Hepatocyte (in vitro differentiated cells): ENCODE results near the gene RXFP3. TPM values are rescaled to one million over a fixed set of nuclear protein-coding genes. Genes with fewer than 3 reads are reported as not detected.
"Not testable (repeated sequence)": the region's sequence is repeated elsewhere in the genome, so short reads cannot be mapped to it uniquely, and the experiment has no call there.

Experiments
- DNase-seq: peaks from one replicate; pipeline ENCODE4 v3.0.0-alpha.2; 2016; ENCODE audit warnings: low spot score
- H2AFZ ChIP-seq: fragments of 200-600 bp; sonication (generic); 2 replicates; pipeline ENCODE4 v1.6.0; 2016; ENCODE audit warnings: antibody characterized with exemption, mild to moderate bottlenecking
- H3K27ac ChIP-seq: fragments of 200-600 bp; sonication (generic); 2 replicates; pipeline ENCODE4 v1.5.1; 2016; ENCODE audit warnings: mild to moderate bottlenecking
- H3K27me3 ChIP-seq: fragments of 200-600 bp; sonication (generic); 2 replicates; pipeline ENCODE4 v1.6.1; 2016
- H3K36me3 ChIP-seq: fragments of 200-600 bp; sonication (generic); replicated peaks from 2 replicates; pipeline ENCODE4 v1.5.1; 2016; ENCODE audit warnings: low read depth; ENCODE audit not compliant: insufficient read depth
- H3K4me1 ChIP-seq: fragments of 200-600 bp; sonication (generic); 2 replicates; pipeline ENCODE4 v1.5.1; 2016; ENCODE audit warnings: mild to moderate bottlenecking, moderate library complexity; ENCODE audit not compliant: insufficient read depth
- H3K4me2 ChIP-seq: fragments of 200-600 bp; sonication (generic); 2 replicates; pipeline ENCODE4 v1.6.0; 2016
- H3K4me3 ChIP-seq: fragments of 200-600 bp; sonication (generic); 2 replicates; pipeline ENCODE4 v1.5.1; 2016; ENCODE audit warnings: mild to moderate bottlenecking
- H3K79me2 ChIP-seq: fragments of 200-600 bp; sonication (generic); 2 replicates; pipeline ENCODE4 v1.6.0; 2017; ENCODE audit warnings: mild to moderate bottlenecking
- H3K9me2 ChIP-seq: fragments of 200-600 bp; sonication (generic); replicated peaks from 2 replicates; pipeline ENCODE4 v1.6.0; 2017; ENCODE audit warnings: mild to moderate bottlenecking; ENCODE audit not compliant: insufficient read depth
- H3K9me3 ChIP-seq: fragments of 200-600 bp; sonication (generic); 2 replicates; pipeline ENCODE4 v1.5.1; 2016; ENCODE audit warnings: low read depth, mild to moderate bottlenecking
- H4K20me1 ChIP-seq: fragments of 200-600 bp; sonication (generic); 2 replicates; pipeline ENCODE4 v1.6.0; 2016; ENCODE audit warnings: mild to moderate bottlenecking; ENCODE audit not compliant: insufficient read depth, poor library complexity, severe bottlenecking
- CTCF ChIP-seq: fragments of 200-600 bp; sonication (generic); IDR thresholded peaks from 2 replicates; pipeline ENCODE4 v1.5.1; 2016; ENCODE audit warnings: antibody characterized with exemption, mild to moderate bottlenecking; ENCODE audit not compliant: poor library complexity
- EZH2 ChIP-seq: fragments of 200-600 bp; sonication (generic); IDR thresholded peaks from 2 replicates; pipeline ENCODE4 v1.6.1; 2016; ENCODE audit warnings: antibody characterized with exemption, mild to moderate bottlenecking, borderline replicate concordance
- EZH2phosphoT487 ChIP-seq: fragments of 200-600 bp; sonication (generic); IDR thresholded peaks from one replicate; pipeline ENCODE4 v1.6.1; 2018; ENCODE audit warnings: antibody characterized with exemption, mild to moderate bottlenecking, low read depth, moderate library complexity; ENCODE audit not compliant: unreplicated experiment, severe bottlenecking
- WGBS: methylation state at CpG from one replicate; pipeline ENCODE4 v1.1.6; 2016; ENCODE audit warnings: low lambda C conversion rate; ENCODE audit errors: missing lambda C conversion rate; 5-methylcytosine and 5-hydroxymethylcytosine counted together
- polyA plus RNA-seq: library from polyadenylated mRNA; unstranded; fragments of >200 nt; fragmentation: Nextera tagmentation; extraction: Ambion mirVana; gene quantifications from 2 replicates; pipeline ENCODE4 v1.2.1, GENCODE V29; 2016
- total RNA-seq: library from RNA; depleted of rRNA; stranded (reverse); fragments of >200 nt; gene quantifications from 2 replicates; pipeline ENCODE4 v1.2.3, GENCODE V29; 2014

Gene RXFP3
- total and polyA plus RNA-seq, 2 experiments from 2014 or later, result not detected

- no peak overlapping the region for H3K27ac ChIP-seq
- 83% methylated on average over 12 of the region's 12 CpGs for WGBS
- H3K27me3 ChIP-seq, result no peaks in the 10 kb centered on the region
These were observed 8.5 kb downstream of the RXFP3 start for GRCh38 chr5:33944543-33945132.

GRCh38 chr5:33952175-33952574 is 16.0 kb downstream of the RXFP3 start:
- not testable (repeated sequence) for H3K27ac ChIP-seq, H3K27me3 ChIP-seq, H3K4me2 ChIP-seq, H3K4me1 ChIP-seq, H3K36me3 ChIP-seq, H3K9me2 ChIP-seq, H3K4me3 ChIP-seq, H2AFZ ChIP-seq, H3K79me2 ChIP-seq, H4K20me1 ChIP-seq, DNase-seq, H3K9me3 ChIP-seq
- 100% methylated on average over 4 of the region's 5 CpGs for WGBS

More at GRCh38 chr5:33944543-33945132, 8.5 kb downstream of the RXFP3 start:
- Histone ChIP-seq H4K20me1 (no peaks in the 10 kb centered on the region), H3K4me2 (no peak overlapping the region), H3K79me2 (no peaks in the 10 kb centered on the region), H3K9me2 (no peaks in the 10 kb centered on the region), H3K4me1 (no peaks in the 10 kb centered on the region), H3K4me3 (no peak overlapping the region), H3K36me3 (no peaks in the 10 kb centered on the region), H3K9me3 (no peaks in the 10 kb centered on the region), H2AFZ (no peak overlapping the region)
- TF ChIP-seq CTCF (no peak), EZH2phosphoT487 (no peak), EZH2 (no peak)
- DNase-seq, result no peak

- Histone ChIP-seq H3K27ac (no peak overlapping the region), H3K4me1 (no peaks in the 10 kb centered on the region), H3K27me3 (no peaks in the 10 kb centered on the region), H3K36me3 (no peaks in the 10 kb centered on the region), H3K9me3 (no peaks in the 10 kb centered on the region), H3K79me2 (no peaks in the 10 kb centered on the region), H3K4me2 (no peak overlapping the region), H2AFZ (no peak overlapping the region), H4K20me1 (no peaks in the 10 kb centered on the region), H3K9me2 (no peaks in the 10 kb centered on the region), H3K4me3 (no peak overlapping the region)
- no peak for DNase-seq
- 63% methylated on average over 2 of the region's 2 CpGs for WGBS
- no peak for TF ChIP-seq EZH2
- no peak for TF ChIP-seq EZH2phosphoT487
- no peak for TF ChIP-seq CTCF
These were observed 21.5 kb downstream of the RXFP3 start for GRCh38 chr5:33957577-33958150.

- Histone ChIP-seq H3K4me2 (no peak overlapping the region), H3K9me2 (no peaks in the 10 kb centered on the region), H2AFZ (no peak overlapping the region), H4K20me1 (no peaks in the 10 kb centered on the region), H3K4me1 (no peaks in the 10 kb centered on the region), H3K27ac (no peak overlapping the region), H3K79me2 (no peaks in the 10 kb centered on the region), H3K27me3 (no peaks in the 10 kb centered on the region), H3K36me3 (no peaks in the 10 kb centered on the region), H3K4me3 (no peak overlapping the region), H3K9me3 (no peaks in the 10 kb centered on the region)
- no peak for TF ChIP-seq EZH2
- no peak for TF ChIP-seq EZH2phosphoT487
- no peak for TF ChIP-seq CTCF
- DNase-seq, result no peak
- WGBS, result 70% methylated on average over 2 of the region's 2 CpGs
These were observed 22.0 kb downstream of the RXFP3 start for GRCh38 chr5:33958176-33958575.
